B cell (primary cell): ENCODE results near the gene INPP5J.

Experiments
- EZH2 ChIP-seq: IDR thresholded peaks from 2 replicates; pipeline ENCODE4 v1.6.1; 2012; ENCODE audit warnings: borderline replicate concordance, low read depth, mild to moderate bottlenecking, moderate library complexity, low read length; ENCODE audit not compliant: insufficient read depth, poor library complexity, severe bottlenecking
- TF ChIP-seq, protein P1 (sequence below): fragments of 200-600 bp; IDR thresholded peaks from one replicate; pipeline ENCODE4 v1.8.0; 2022; ENCODE audit warnings: antibody characterized with exemption, mild to moderate bottlenecking

DNA sequence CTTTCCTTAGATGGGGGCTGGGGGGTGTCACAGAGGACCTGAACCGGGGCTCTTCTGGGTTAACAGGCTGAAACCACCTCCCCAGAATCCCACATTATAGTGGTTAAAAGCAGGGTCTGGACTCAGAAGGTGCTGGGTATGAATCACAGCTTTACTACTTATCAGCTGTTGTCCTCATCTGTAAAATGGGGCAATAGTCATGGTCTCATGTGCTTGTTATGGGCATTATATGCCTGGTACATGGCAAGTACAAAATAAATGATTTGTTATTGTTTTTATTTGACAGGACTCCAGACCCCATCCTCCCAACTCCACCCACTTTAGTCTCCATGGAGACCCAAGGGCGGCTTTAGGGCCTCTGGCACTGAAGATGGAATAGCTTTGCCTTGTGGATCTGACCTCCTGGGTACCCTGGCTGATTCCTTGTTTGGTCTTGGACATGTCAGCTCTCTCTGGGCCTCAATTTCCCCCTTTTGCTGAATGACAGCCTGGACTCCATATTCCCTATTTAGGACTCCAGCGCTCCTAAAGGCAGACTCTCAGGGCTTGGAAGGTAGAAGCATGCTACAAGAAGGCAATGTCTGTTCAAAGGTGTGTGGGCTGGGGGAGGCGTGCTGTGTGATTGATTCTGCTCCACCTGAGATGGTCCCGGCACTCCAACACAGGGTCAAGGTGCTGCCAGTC lies 42.5 kb upstream of the INPP5J start:
- TF ChIP-seq, protein P1, sequence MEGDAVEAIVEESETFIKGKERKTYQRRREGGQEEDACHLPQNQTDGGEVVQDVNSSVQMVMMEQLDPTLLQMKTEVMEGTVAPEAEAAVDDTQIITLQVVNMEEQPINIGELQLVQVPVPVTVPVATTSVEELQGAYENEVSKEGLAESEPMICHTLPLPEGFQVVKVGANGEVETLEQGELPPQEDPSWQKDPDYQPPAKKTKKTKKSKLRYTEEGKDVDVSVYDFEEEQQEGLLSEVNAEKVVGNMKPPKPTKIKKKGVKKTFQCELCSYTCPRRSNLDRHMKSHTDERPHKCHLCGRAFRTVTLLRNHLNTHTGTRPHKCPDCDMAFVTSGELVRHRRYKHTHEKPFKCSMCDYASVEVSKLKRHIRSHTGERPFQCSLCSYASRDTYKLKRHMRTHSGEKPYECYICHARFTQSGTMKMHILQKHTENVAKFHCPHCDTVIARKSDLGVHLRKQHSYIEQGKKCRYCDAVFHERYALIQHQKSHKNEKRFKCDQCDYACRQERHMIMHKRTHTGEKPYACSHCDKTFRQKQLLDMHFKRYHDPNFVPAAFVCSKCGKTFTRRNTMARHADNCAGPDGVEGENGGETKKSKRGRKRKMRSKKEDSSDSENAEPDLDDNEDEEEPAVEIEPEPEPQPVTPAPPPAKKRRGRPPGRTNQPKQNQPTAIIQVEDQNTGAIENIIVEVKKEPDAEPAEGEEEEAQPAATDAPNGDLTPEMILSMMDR, result no peak
- TF ChIP-seq EZH2, result no peak
